ENCODE data around the gene GCN1. TPM values are rescaled to one million over a fixed set of nuclear protein-coding genes. Genes with fewer than 3 reads are reported as not detected.

Gene GCN1
- total RNA-seq, 4 donors from 2014 or later, result 37.8 to 115 (median 50.8) TPM

GRCh38 chr12:120115692-120116440 is 78.6 kb downstream of the GCN1 start:
- no peak for DNase-seq (ENCODE audit: low spot score in 2 of 2)
- TF ChIP-seq CTCF (IDR thresholded peaks at IDR 0.05) (no peak), POLR2A (IDR thresholded peaks at IDR 0.05) (no peak)
- WGBS, 2 donors, result 15 to 22% methylated on average over 16 to 29 of the region's 31 CpGs
- intact Hi-C loops (cut with DNase I; ENCODE audit: low total_unique reads), result no loop called here
- H3K4me3 ChIP-seq (ENCODE audit: low read depth, poor library complexity, severe bottlenecking), result peak overlapping the region; percentile 71

- 68 to 74% methylated on average over 3 of the region's 3 CpGs for WGBS, 2 donors
- intact Hi-C loops (cut with DNase I; ENCODE audit: low total_unique reads), result no loop called here
- TF ChIP-seq POLR2A (IDR thresholded peaks at IDR 0.05) (no peak), CTCF (IDR thresholded peaks at IDR 0.05) (no peak)
- no peak for DNase-seq (ENCODE audit: low spot score in 2 of 2)
- H3K4me3 ChIP-seq (ENCODE audit: low read depth, poor library complexity, severe bottlenecking), result no peak overlapping the region
Observed at GRCh38 chr12:120115066-120115465, 79.4 kb downstream of the GCN1 start.

GRCh38 chr12:120110550-120111501 is 83.7 kb downstream of the GCN1 start:
- TF ChIP-seq CTCF (IDR thresholded peaks at IDR 0.05), result no peak
- no peak for TF ChIP-seq POLR2A (IDR thresholded peaks at IDR 0.05)
- intact Hi-C loops (cut with DNase I; ENCODE audit: low total_unique reads), result no loop called here
- 58 to 59% methylated on average over 24 to 26 of the region's 26 CpGs for WGBS, 2 donors
- DNase-seq (ENCODE audit: low spot score in 2 of 2), result peak; percentile 59 to 91
- H3K4me3 ChIP-seq (ENCODE audit: low read depth, poor library complexity, severe bottlenecking), result no peak overlapping the region

- H3K4me3 ChIP-seq (ENCODE audit: low read depth, poor library complexity, severe bottlenecking), result no peak overlapping the region
- 80 to 90% methylated on average over 10 of the region's 10 CpGs for WGBS, 2 donors
- TF ChIP-seq CTCF (IDR thresholded peaks at IDR 0.05) (no peak), POLR2A (IDR thresholded peaks at IDR 0.05) (no peak)
- intact Hi-C loops (cut with DNase I; ENCODE audit: low total_unique reads), result no loop called here
- no peak for DNase-seq (ENCODE audit: low spot score in 2 of 2)
Observed at GRCh38 chr12:120109570-120110267, 84.8 kb downstream of the GCN1 start.

GRCh38 chr12:120106151-120106550 is 88.4 kb downstream of the GCN1 start:
- no peak for DNase-seq (ENCODE audit: low spot score in 2 of 2)
- H3K4me3 ChIP-seq (ENCODE audit: low read depth, poor library complexity, severe bottlenecking), result no peak overlapping the region
- no peak for TF ChIP-seq CTCF (IDR thresholded peaks at IDR 0.05)
- TF ChIP-seq POLR2A (IDR thresholded peaks at IDR 0.05), result no peak
- WGBS, 2 donors, result 87 to 96% methylated on average over 1 of the region's 1 CpG
- intact Hi-C loops (cut with DNase I; ENCODE audit: low total_unique reads), result no loop called here
